ENCODE results near the gene GARS1. TPM values are rescaled to one million over a fixed set of nuclear protein-coding genes. Genes with fewer than 3 reads are reported as not detected.

Gene GARS1
- total RNA-seq, 1 experiment from 2014 or later, result 380 TPM

DNA sequence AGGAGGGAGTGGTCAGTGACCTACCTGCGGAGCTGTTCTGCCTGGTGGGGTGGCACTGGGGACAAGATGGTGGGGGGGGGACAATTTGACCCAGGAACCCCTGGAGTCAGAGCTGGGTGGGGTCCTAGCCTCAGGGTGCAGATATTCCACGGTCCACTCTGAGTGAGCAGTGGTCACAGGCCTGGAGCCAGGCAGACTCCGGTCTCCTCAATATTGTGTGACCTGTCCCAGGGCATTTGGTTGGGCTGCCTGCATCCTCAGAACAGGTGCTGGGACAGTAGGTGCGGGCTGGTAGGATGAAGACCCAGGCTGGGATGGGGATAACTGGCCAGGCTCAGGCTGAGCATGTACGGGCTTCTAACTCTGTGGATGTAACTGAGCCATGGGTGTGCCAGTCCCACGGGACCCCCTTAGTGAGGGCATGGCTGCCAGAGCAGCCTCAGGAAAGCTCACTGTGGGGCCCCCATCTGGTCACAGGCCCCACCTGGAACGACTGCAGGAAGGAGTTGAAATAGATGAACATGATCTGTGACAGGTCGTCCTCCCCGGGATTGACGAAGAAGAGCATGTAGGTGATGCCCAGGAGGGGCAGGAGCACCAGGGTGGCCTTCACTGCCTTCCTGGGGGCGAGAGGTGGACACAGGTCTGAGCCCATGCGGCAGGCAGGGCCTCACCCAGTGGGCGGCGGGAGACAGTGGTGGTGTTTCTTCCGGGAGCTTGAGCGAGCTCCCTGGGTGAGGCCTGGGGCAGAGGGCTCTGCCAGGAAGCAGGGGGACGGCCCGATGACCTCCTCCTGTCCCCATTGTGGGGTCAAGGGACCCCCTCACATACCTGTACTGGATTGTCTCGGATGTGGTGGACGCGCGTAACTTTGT is 60.7 kb downstream of the GARS1 start:
- no peak overlapping the region for H3K27ac Mint-ChIP-seq (ENCODE audit: unreplicated experiment)
- H3K27me3 Mint-ChIP-seq (ENCODE audit: insufficient read depth, unreplicated experiment), result no peaks in the 10 kb centered on the region
- H3K4me1 Mint-ChIP-seq (ENCODE audit: low read depth, unreplicated experiment), result no peaks in the 10 kb centered on the region
- H3K9me3 Mint-ChIP-seq (ENCODE audit: unreplicated experiment), result no peaks in the 10 kb centered on the region
- TF ChIP-seq CTCF (IDR thresholded peaks at IDR 0.05; ENCODE audit: insufficient read depth in 1 of 2, low read depth in 1 of 2, low read length in 1 of 2, severe bottlenecking in 1 of 2, unreplicated experiment in 1 of 2), result no peak
- CTCF ChIA-PET, result interaction anchor here (0.6 kb wide), 1 partner anchor 423 kb away, joined by 3 read pairs; no protein-coding TSS in a partner anchor
- H3K36me3 ChIP-seq (ENCODE audit: control insufficient read depth, insufficient read depth, low read length), result no peaks in the 10 kb centered on the region
- H3K4me1 ChIP-seq, result no peaks in the 10 kb centered on the region
- H3K4me3 Mint-ChIP-seq (ENCODE audit: unreplicated experiment), result no peak overlapping the region
- H3K36me3 Mint-ChIP-seq (ENCODE audit: insufficient read depth, unreplicated experiment), result peaks cover 17% of the 10 kb centered on the region
- intact Hi-C loops (cut with micrococcal nuclease; ENCODE audit: unreplicated experiment), result no loop called here
- H3K4me3 ChIP-seq (ENCODE audit: low read depth, low read length), result no peak overlapping the region
- no peaks in the 10 kb centered on the region for H3K9me3 ChIP-seq
- no peaks in the 10 kb centered on the region for H3K27me3 ChIP-seq (replicated peaks; ENCODE audit: control insufficient read depth, insufficient read depth, low read length)
- DNase-seq, result peak in 1 of 2 experiments; percentile 20
- no TSS peak for BruUV-seq (replicated peaks)
- POLR2A ChIA-PET, result no interaction called here

DNA sequence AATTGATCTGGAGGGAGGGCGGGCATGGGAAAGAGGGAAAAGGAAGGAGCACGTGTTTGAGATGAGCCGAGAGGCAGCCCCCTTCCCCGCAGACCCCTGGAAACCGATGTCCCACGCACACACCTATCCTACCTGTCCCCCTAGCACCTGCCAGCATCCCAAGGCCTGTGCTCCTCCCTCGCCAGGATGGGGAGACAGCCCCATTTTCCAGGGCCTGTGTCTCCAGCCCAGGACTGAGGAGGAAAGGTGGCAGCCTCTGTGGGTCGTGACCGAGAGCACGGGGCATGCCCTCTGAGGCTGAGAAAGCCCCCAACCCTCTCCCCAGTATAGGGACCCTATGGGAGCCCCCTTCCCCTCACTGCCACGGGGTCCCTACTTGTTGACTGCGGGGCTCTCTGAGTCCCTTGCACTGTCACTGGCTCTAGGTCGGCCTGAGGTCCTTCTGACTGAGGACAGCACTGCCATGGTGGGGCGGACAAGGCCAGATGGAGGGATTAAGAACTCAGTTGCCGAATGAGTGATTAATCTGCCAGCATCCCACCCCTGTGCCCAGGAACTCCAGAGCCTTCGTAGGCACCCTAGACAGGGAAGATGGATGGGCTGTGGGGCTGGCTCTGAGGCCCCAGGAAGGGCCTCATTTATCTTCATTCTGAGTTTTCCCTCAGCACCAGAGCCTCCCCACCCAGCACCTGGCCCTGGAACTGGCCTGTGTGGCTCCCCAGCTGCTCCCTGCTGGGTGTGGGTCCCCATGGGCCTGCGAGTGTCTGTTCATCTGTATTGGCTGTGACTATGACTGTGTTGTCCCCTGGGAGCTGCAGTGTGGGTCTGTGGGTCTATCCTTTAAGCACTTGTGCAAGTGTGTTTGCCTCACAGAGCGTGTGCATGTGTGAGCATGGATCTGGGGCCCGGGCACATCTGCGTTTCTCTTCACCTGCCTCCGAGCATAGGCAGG is 61.6 kb downstream of the GARS1 start:
- DNase-seq, result peak in 1 of 2 experiments; percentile 22

More for the DNA sequence above, 61.6 kb downstream of the GARS1 start:
- intact Hi-C loops (cut with micrococcal nuclease; ENCODE audit: unreplicated experiment), result no loop called here
- peaks cover 17% of the 10 kb centered on the region for H3K36me3 Mint-ChIP-seq (ENCODE audit: insufficient read depth, unreplicated experiment)
- Histone ChIP-seq H3K9me3 (no peaks in the 10 kb centered on the region), H3K36me3 (ENCODE audit: control insufficient read depth, insufficient read depth, low read length) (no peaks in the 10 kb centered on the region), H3K4me3 (ENCODE audit: low read depth, low read length) (no peak overlapping the region), H3K27me3 (replicated peaks; ENCODE audit: control insufficient read depth, insufficient read depth, low read length) (no peaks in the 10 kb centered on the region), H3K4me1 (no peaks in the 10 kb centered on the region)
- POLR2A ChIA-PET, result no interaction called here
- TF ChIP-seq CTCF (IDR thresholded peaks at IDR 0.05; ENCODE audit: insufficient read depth in 1 of 2, low read depth in 1 of 2, low read length in 1 of 2, severe bottlenecking in 1 of 2, unreplicated experiment in 1 of 2), result no peak
- H3K9me3 Mint-ChIP-seq (ENCODE audit: unreplicated experiment), result no peaks in the 10 kb centered on the region
- no peaks in the 10 kb centered on the region for H3K27me3 Mint-ChIP-seq (ENCODE audit: insufficient read depth, unreplicated experiment)
- no peaks in the 10 kb centered on the region for H3K4me1 Mint-ChIP-seq (ENCODE audit: low read depth, unreplicated experiment)
- BruUV-seq (replicated peaks), result no TSS peak
- H3K27ac Mint-ChIP-seq (ENCODE audit: unreplicated experiment), result no peak overlapping the region
- no peak overlapping the region for H3K4me3 Mint-ChIP-seq (ENCODE audit: unreplicated experiment)
- CTCF ChIA-PET, result no interaction called here
